Fibroblast of skin of left quadriceps (primary cell): ENCODE data around the gene PHF1.

Experiments
- DNase-seq, 2 experiments: peaks; one replicate each; pipeline ENCODE4 v3.0.0-alpha.2; 2013; ENCODE audit warnings: low read depth in 2 of 2

The PHF1 gene

GRCh38 chr6:33430991-33431879, 20.4 kb downstream of the PHF1 start:
- no peak for DNase-seq

DNA sequence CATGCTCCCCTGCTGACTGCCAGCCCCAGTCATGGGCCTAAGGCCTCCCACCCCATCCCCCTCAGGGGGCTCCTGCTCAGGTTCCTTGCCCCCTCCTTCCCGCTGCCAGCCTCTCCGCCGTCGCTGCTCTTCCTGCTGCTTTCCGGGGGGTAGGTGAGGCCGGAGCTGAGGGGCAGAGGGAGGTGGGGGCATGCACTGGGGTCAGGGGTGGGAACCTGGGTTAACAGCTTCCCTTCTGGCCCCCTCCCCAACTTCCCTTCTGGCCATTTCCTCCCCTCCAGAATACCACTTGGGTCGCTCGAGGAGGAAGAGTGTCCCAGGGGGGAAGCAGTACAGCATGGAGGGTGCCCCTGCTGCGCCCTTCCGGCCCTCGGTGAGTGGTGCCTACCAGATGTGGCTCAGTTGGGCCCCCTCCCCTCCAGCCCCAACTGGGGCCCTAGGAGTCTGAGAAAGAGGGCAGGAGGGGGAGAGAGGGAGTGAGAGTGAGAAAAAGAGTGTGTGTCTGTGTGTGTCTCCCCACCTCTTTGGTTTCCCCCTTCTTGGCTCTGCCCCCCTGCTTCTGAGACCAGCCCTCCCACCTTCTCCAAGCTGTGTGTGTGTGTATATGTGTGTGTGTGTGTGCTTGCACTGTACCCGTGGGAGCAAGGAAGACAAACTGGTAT, 21.2 kb downstream of the PHF1 start:
- DNase-seq, result no peak

DNA sequence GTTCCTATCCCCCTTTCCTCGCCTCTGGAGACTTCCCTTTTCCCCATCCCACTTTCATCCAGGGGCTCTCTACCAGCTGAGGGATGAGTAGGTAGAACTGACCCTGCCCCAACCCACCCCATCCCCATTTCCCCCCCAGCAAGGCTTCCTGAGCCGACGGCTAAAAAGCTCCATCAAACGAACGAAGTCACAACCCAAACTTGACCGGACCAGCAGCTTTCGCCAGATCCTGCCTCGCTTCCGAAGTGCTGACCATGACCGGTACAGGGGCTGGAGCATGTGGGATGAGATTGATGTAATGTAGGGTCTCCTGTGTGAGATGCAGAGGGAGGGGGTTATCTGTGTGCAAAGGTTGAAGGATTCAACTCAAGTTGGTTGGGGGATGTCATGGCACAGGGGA, 21.7 kb downstream of the PHF1 start:
- no peak for DNase-seq

DNA sequence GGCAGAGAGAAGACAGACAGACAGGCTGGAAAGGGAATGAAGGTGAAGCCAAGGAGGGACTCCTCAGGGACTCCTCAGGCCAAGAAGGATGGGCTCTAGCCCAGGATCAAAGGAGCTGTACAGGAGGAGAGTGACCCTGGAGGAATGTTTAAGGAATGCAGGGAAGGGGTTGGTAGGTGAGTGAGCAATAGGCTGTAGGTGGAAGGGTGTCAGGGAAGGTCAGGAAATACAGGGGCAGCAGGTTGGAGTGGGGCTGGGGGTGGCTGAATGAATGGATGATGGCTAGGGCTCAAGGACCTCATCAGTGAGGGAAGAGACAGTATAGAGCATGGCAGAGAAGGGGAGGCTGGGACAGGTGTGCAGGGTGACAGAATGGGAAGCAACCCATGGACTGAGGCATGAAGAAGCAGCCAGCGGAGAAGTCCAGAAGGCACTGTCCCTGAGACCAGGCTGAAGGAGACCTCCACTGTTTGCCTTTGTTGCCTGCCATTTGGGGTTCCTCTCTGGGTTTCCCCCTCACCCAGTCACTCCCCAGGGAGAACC, 22.3 kb downstream of the PHF1 start:
- DNase-seq, result no peak

DNA sequence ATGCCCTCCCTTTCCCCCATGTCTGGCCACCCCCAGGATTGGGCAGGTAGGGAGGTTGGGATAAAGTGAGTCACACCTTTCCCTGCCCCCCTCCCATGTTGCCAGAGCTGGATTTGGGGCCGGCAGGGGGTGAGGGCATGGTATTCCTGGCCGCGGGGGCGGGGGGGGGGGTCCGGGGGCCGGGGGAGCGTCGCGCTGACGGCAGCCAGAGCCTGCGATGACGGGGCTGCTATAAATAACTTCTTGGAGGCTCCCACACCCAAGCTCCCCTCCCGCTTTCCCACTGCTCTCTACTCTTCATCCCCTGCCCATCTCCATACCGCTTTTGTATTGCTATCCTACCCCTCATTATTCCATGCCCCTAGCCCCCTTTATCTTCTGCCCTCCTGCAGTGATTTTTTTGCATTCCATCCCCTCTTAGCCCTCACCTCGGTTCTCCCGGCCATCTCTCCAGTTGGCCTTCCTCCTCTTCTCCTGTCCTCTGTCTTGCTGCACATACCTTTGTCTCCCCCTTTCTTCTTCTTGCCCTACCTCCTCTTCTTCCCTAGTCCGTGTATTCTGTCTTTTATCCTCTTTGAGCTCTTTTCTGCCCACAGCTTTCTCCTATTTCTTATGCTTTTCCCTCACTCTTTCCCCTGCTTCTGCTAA, 22.9 kb downstream of the PHF1 start:
- DNase-seq, result no peak

GRCh38 chr6:33434961-33435360, 24.1 kb downstream of the PHF1 start:
- DNase-seq, result no peak

DNA sequence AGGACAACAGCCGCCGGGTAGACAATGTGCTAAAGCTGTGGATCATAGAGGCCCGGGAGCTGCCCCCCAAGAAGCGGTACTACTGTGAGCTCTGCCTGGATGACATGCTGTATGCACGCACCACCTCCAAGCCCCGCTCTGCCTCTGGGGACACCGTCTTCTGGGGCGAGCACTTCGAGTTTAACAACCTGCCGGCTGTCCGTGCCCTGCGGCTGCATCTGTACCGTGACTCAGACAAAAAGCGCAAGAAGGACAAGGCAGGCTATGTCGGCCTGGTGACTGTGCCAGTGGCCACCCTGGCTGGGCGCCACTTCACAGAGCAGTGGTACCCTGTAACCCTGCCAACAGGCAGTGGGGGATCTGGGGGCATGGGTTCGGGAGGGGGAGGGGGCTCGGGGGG, 26.9 kb downstream of the PHF1 start:
- no peak for DNase-seq

- no peak for DNase-seq
Observed at GRCh38 chr6:33438978-33439594, 28.3 kb downstream of the PHF1 start.

- no peak for DNase-seq
Observed at GRCh38 chr6:33439956-33440648, 29.3 kb downstream of the PHF1 start.

- DNase-seq, result no peak
Observed at GRCh38 chr6:33440649-33441309, 30.0 kb downstream of the PHF1 start.

DNA sequence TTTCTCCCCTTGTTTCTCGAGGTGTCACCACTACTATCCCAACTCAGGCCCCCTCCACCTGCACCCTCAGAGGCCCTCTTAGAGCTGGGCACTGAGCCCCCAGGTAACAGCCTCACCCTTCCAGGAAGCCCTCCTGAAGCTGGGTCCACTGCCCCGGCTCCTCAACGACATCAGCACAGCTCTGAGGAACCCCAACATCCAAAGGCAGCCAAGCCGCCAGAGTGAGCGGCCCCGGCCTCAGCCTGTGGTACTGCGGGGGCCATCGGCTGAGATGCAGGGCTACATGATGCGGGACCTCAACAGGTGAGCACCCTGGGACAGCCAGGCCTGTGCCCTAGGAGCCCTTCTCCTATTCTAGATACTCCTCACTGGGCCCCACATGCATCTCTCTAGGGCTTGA, 30.6 kb downstream of the PHF1 start:
- no peak for DNase-seq

- DNase-seq, result no peak
Observed at GRCh38 chr6:33442283-33442682, 31.5 kb downstream of the PHF1 start.

DNA sequence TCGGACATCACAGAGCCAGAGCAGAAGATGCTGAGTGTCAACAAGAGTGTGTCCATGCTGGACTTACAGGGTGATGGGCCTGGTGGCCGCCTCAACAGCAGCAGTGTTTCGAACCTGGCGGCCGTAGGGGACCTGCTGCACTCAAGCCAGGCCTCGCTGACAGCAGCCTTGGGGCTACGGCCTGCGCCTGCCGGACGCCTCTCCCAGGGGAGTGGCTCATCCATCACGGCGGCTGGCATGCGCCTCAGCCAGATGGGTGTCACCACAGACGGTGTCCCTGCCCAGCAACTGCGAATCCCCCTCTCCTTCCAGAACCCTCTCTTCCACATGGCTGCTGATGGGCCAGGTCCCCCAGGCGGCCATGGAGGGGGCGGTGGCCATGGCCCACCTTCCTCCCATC, 32.2 kb downstream of the PHF1 start:
- no peak for DNase-seq

DNA sequence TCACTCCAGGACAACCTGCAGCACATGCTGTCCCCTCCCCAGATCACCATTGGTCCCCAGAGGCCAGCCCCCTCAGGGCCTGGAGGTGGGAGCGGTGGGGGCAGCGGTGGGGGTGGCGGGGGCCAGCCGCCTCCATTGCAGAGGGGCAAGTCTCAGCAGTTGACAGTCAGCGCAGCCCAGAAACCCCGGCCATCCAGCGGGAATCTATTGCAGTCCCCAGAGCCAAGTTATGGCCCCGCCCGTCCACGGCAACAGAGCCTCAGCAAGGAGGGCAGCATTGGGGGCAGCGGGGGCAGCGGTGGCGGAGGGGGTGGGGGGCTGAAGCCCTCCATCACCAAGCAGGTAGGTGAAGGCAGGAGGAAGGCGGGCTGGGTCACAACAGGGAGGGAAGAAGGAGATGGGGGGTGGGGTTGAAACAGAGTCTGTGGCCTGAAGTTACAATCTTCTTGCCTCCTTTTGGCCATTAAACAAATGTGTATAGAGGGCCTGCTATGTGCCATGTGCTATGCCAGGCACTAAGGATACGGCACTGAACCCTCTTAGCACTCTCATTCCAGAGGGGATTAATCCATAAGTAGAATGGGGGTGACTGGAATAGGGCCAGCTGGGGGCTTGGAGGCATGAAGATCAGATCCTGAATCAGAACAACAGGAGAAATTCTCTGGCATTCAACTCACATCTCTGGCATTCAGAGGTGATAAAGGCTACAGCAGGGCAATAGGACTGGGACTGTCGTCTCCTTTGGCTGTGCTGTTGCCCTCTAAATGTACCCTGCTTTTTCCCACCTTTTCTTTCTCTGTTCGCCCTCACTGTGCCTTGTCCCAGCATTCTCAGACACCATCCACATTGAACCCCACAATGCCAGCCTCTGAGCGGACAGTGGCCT, 33.0 kb downstream of the PHF1 start:
- no peak for DNase-seq

DNA sequence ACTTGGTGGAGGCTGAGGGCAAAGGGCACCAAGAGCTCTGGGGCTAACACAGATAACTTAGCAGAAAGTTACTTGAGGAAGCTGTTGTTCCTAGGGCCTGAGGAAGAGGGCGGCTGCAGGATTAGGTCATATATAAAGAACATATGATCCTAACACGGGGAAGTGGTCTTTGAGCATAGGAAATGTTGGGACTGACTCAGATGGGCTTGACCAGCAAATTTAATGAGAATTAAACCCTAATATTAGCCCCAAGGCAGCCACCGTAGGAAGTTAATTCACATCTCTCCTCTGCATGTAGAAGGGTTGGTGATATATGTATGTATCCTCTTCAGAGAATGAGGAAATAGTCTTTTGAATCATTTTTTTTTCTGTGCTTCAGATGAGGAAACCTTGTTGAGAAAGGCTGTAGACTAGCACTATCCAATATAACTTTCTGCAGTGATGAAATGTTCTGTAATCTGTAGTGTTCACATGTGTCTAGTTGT, 34.3 kb downstream of the PHF1 start:
- DNase-seq, result no peak

DNA sequence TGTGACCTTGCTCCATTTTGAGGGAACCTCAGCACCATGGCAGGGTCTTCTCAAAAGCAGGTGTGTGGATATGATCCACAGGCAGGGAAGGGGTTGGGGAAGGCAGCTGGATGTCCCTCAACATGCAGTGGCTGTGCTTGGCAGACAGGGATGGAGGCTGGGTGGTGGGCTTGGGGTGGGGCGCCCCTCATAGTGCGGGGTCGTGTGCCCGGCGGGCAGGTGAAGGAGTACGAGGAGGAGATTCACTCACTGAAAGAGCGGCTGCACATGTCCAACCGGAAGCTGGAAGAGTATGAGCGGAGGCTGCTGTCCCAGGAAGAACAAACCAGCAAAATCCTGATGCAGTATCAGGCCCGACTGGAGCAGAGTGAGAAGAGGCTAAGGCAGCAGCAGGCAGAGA, 35.5 kb downstream of the PHF1 start:
- DNase-seq, result no peak

- no peak for DNase-seq
Observed at GRCh38 chr6:33450434-33450833, 39.6 kb downstream of the PHF1 start.

DNA sequence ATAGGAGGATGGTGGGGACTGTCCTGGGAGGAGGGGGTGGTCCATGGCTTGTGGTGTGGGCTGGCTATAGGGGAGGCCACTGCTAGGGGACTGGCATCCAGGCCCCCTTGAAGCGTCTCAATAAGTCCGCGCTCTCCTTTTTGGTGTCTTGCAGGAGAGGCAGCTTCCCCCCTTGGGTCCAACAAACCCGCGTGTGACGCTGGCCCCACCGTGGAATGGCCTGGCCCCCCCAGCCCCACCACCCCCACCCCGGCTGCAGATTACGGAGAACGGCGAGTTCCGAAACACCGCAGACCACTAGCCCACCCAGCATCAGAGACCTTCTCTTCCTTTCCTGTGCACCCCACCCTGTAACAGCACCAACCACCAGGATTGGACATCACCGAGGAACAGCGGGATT, 40.8 kb downstream of the PHF1 start:
- DNase-seq, result no peak

DNA sequence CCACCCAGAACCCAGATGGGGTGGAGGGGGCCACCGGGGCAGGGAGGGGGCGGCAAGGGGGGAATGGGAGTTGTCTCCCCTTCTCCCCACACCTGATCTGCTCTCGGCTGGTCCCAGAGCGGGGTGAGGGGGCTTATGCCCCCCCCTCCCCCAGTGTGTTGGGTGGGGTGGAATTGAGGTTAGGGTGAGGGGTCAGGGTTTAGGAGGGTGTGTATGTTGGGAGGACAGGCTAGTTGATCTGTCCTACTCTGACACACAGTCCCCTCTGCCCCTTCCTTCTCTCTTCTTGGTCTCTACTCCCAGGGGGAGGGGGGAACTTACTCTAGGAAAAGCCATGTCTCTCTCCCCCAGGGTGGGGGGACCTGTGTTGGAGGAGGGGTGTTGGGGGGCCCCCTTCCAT, 41.7 kb downstream of the PHF1 start:
- DNase-seq, result no peak
